GM12878 (cell line): ENCODE data around the gene ATP6V0E2. TPM values are rescaled to one million over a fixed set of nuclear protein-coding genes. Genes with fewer than 3 reads are reported as not detected.
A peak's percentile ranks its signal among the peaks of the same experiment; 100 is the strongest.

Source experiments
- ATAC-seq: fragments of 200-7000 bp; cut with Tn5 transposase; 3 replicates; pipeline ENCODE4 v1.9.1; 2020; ENCODE audit warnings: mild to moderate bottlenecking, moderate library complexity
- BruUV-seq: library from RNA; stranded (reverse); fragments of 400-500 nt; replicated peaks from 2 replicates; lab custom pipeline; 2021; lab: Mats Ljungman, UMichigan
- CTCF ChIA-PET: fragments of 300-600 bp; sonication (Branson Sonifier 250); formaldehyde crosslinking; extraction: SDS; loops from one replicate; lab custom pipeline; 2021; ENCODE audit warnings: inconsistent platforms; lab: Yijun Ruan, JAX
- POLR2A ChIA-PET: fragments of 350-600 bp; formaldehyde crosslinking; extraction: SDS; loops from one replicate; lab custom pipeline; 2021; ENCODE audit warnings: inconsistent platforms; lab: Charles Lee
- RAD21 ChIA-PET: fragments of 300-600 bp; sonication (Branson Sonifier 250); formaldehyde crosslinking; loops from one replicate; lab custom pipeline; 2023; ENCODE audit warnings: antibody characterized with exemption; ENCODE audit not compliant: unreplicated experiment; lab: Charles Lee
- SMC1A ChIA-PET: fragments of 300-600 bp; sonication (Branson Sonifier 250); formaldehyde crosslinking; loops from one replicate; lab custom pipeline; 2023; ENCODE audit not compliant: unreplicated experiment, uncharacterized antibody; lab: Charles Lee
- DNase-seq: peaks from one replicate; pipeline ENCODE4 v3.0.0-alpha.2; 2011; ENCODE audit warnings: low read depth, low spot score
- FAIRE-seq: peaks from 3 replicates; lab custom pipeline; 2011; peaks lifted over from hg19 to GRCh38; lab: Jason Lieb, UNC
- H2AFZ ChIP-seq: 2 replicates; pipeline ENCODE4 v1.6.0; 2011; ENCODE audit warnings: low read depth, low read length, control low read depth; ENCODE audit not compliant: control insufficient read depth
- H3K27ac ChIP-seq: 2 replicates; pipeline ENCODE4 v1.5.1; 2011; ENCODE audit warnings: control low read depth; ENCODE audit not compliant: control insufficient read depth, insufficient read depth
- H3K27me3 ChIP-seq, 2 experiments: replicated peaks in 1 of 2; 2 replicates each; pipeline versions ENCODE4 v1.6.0 to v1.6.1; 2011; ENCODE audit warnings: low read length in 1 of 2; ENCODE audit not compliant: control insufficient read depth in 2 of 2, insufficient read depth in 2 of 2
- H3K36me3 ChIP-seq, 2 experiments: 2 replicates each; pipeline ENCODE4 v1.5.1; 2011; ENCODE audit warnings: low read length in 1 of 2; ENCODE audit not compliant: control insufficient read depth in 2 of 2, insufficient read depth in 2 of 2
- H3K4me1 ChIP-seq: 2 replicates; pipeline ENCODE4 v1.6.1; 2011; ENCODE audit warnings: mild to moderate bottlenecking, low read length, moderate library complexity, mixed read lengths; ENCODE audit not compliant: control insufficient read depth, insufficient read depth
- H3K4me2 ChIP-seq: 2 replicates; pipeline ENCODE4 v1.6.0; 2011; ENCODE audit warnings: control low read depth; ENCODE audit not compliant: control insufficient read depth, insufficient read depth
- H3K4me3 ChIP-seq: fragments of 200-600 bp; sonication (generic); 2 replicates; pipeline ENCODE4 v1.5.1; 2016
- H3K79me2 ChIP-seq: 2 replicates; pipeline ENCODE4 v1.6.0; 2011; ENCODE audit warnings: low read length; ENCODE audit not compliant: control insufficient read depth, insufficient read depth
- H3K9ac ChIP-seq: 2 replicates; pipeline ENCODE4 v1.8.0; 2011; ENCODE audit warnings: low read length, control low read depth, mixed read lengths; ENCODE audit not compliant: control insufficient read depth, insufficient read depth
- H3K9me3 ChIP-seq: replicated peaks from 3 replicates; pipeline ENCODE4 v1.5.1; 2011; ENCODE audit warnings: mild to moderate bottlenecking, low read length; ENCODE audit not compliant: control insufficient read depth, insufficient read depth
- H4K20me1 ChIP-seq: 2 replicates; pipeline ENCODE4 v1.6.0; 2011; ENCODE audit not compliant: control insufficient read depth, insufficient read depth
- BHLHE40 ChIP-seq, 2 experiments: fragments of 450-650 bp in 1 of 2; IDR thresholded peaks; 2 replicates each; pipeline ENCODE4 v1.6.1; 2011 to 2017; ENCODE audit warnings: low read depth in 2 of 2, borderline replicate concordance in 1 of 2, improper control_type of control experiment in 1 of 2, low read length in 1 of 2, mild to moderate bottlenecking in 1 of 2
- CBX5 ChIP-seq: sonication (generic); IDR thresholded peaks from 2 replicates; pipeline ENCODE4 v1.6.1; 2016; ENCODE audit warnings: low read depth, moderate library complexity, mild to moderate bottlenecking, inconsistent platforms
- CEBPB ChIP-seq, 2 experiments: fragments of 150-350 bp in 1 of 2; IDR thresholded peaks; 2 replicates each; pipeline ENCODE4 v1.6.1; 2012 to 2014; ENCODE audit warnings: low read depth in 2 of 2, low read length in 2 of 2, borderline replicate concordance in 1 of 2, inconsistent platforms in 1 of 2
- CREM ChIP-seq: IDR thresholded peaks from 2 replicates; pipeline ENCODE4 v1.6.1; 2014; ENCODE audit warnings: antibody characterized with exemption, low read depth
- CTCF ChIP-seq, 3 experiments: IDR thresholded peaks in 2 of 3; conservative IDR thresholded peaks in 1 of 3; 2 replicates each; pipeline ENCODE4 v1.5.1; 2011; ENCODE audit warnings: low read depth in 3 of 3, low read length in 3 of 3, mild to moderate bottlenecking in 3 of 3, control low read depth in 2 of 3, moderate library complexity in 2 of 3, inconsistent platforms in 1 of 3, mixed read lengths in 1 of 3; ENCODE audit not compliant: control insufficient read depth in 2 of 3, insufficient read depth in 1 of 3; ENCODE audit errors: extremely low read depth in 1 of 3
- FOXK2 ChIP-seq: fragments of 450-650 bp; IDR thresholded peaks from 2 replicates; pipeline ENCODE4 v1.6.1; 2017; ENCODE audit warnings: mild to moderate bottlenecking, moderate library complexity
- MTA3 ChIP-seq: IDR thresholded peaks from 2 replicates; pipeline ENCODE4 v1.6.1; 2012; ENCODE audit warnings: low read length, inconsistent platforms, borderline replicate concordance
- NFYA ChIP-seq: IDR thresholded peaks from 2 replicates; pipeline ENCODE4 v1.6.1; 2011; ENCODE audit warnings: low read depth, mild to moderate bottlenecking, low read length, improper control_type of control experiment, borderline replicate concordance
- NR2C1 ChIP-seq: fragments of 450-650 bp; IDR thresholded peaks from 2 replicates; pipeline ENCODE4 v1.6.1; 2017; ENCODE audit warnings: antibody characterized with exemption, mild to moderate bottlenecking, moderate library complexity
- PAX8 ChIP-seq: fragments of 450-650 bp; IDR thresholded peaks from 2 replicates; pipeline ENCODE4 v1.6.1; 2017; ENCODE audit warnings: mild to moderate bottlenecking, moderate library complexity
- PKNOX1 ChIP-seq: fragments of 450-650 bp; IDR thresholded peaks from 2 replicates; pipeline ENCODE4 v1.6.1; 2016; ENCODE audit warnings: mild to moderate bottlenecking
- POLR2A ChIP-seq: IDR thresholded peaks from 2 replicates; pipeline ENCODE4 v1.6.1; 2011; ENCODE audit warnings: low read depth, mild to moderate bottlenecking, low read length
- SPI1 ChIP-seq: IDR thresholded peaks from 2 replicates; pipeline ENCODE4 v1.6.1; 2011; ENCODE audit warnings: low read depth, mild to moderate bottlenecking, low read length, moderate library complexity, borderline replicate concordance; ENCODE audit not compliant: insufficient read depth
- SRF ChIP-seq, 2 experiments: IDR thresholded peaks; 2 replicates each; pipeline ENCODE4 v1.6.1; 2011; ENCODE audit warnings: low read depth in 2 of 2, low read length in 2 of 2, mild to moderate bottlenecking in 1 of 2, moderate library complexity in 1 of 2
- TAF1 ChIP-seq: IDR thresholded peaks from 2 replicates; pipeline ENCODE4 v1.6.1; 2011; ENCODE audit warnings: mild to moderate bottlenecking, low read depth, low read length, borderline replicate concordance
- TCF3 ChIP-seq: IDR thresholded peaks from 2 replicates; pipeline ENCODE4 v1.6.1; 2012; ENCODE audit warnings: low read depth, mild to moderate bottlenecking, low read length, borderline replicate concordance; ENCODE audit not compliant: insufficient read depth
- whole genome bisulfite sequencing: methylation state at CpG from one replicate; pipeline ENCODE4 v1.1.6; 2016; ENCODE audit warnings: low lambda C conversion rate; ENCODE audit not compliant: insufficient replicate concordance, insufficient coverage; ENCODE audit errors: missing lambda C conversion rate; 5-methylcytosine and 5-hydroxymethylcytosine counted together
- in situ Hi-C: fragments of 300-500 bp; cut with MboI; formaldehyde crosslinking; loops from 9 replicates; pipeline ENCODE4 v1.14.3; 2018; ENCODE audit warnings: mixed read lengths
- intact Hi-C: fragments of 100-400 bp; cut with micrococcal nuclease; formaldehyde crosslinking; loops from one replicate; pipeline ENCODE4 v1.14.2; 2022; ENCODE audit not compliant: unreplicated experiment
- polyA plus RNA-seq, 11 experiments: library from polyadenylated mRNA; depleted of rRNA in 4 of 11; unstranded in 6 of 11; stranded (reverse) in 5 of 11; fragments of >200 nt; fragmentation: Nextera tagmentation in 4 of 11; fragmentation: Illumina TruSeq in 1 of 11; extraction: Ambion mirVana in 4 of 11; extraction: Trizol in 1 of 11; gene quantifications; 1 replicate in 1 of 11; 2 replicates in 10 of 11; pipeline versions ENCODE4 v1.2.1 to v1.2.3, GENCODE V29; 2011 to 2016; ENCODE audit warnings: inconsistent platforms in 2 of 11, missing spikeins in 2 of 11, low read depth in 1 of 11
- total RNA-seq, 4 experiments: library from RNA; depleted of rRNA in 3 of 4; stranded (reverse); fragments of >200 nt in 3 of 4; fragmentation: Illumina TruSeq in 1 of 4; extraction: Trizol in 1 of 4; gene quantifications; 2 replicates each; pipeline versions ENCODE4 v1.2.1 to v1.2.3, GENCODE V29; 2013 to 2021

The ATP6V0E2 gene
- total and polyA plus RNA-seq, 10 of the 15 experiments (the other 5 are each of a cell fraction or from before 2014, with no cell fraction given): 1.5 to 54.7 (median 27.6) TPM

GRCh38 chr7:149873970-149874643 is 338 bp downstream of the ATP6V0E2 start:
- ChIA-PET POLR2A (no interaction called here), RAD21 (no interaction called here)
- H3K36me3 ChIP-seq: no peaks in the 10 kb centered on the region; a peak in 1 of 4 replicates
- TF ChIP-seq SRF (IDR thresholded peaks at IDR 0.05; ENCODE audit: low read depth in 2 of 2, low read length in 2 of 2): no peak
- no peak for TF ChIP-seq CBX5
- TF ChIP-seq PAX8: no peak
- TF ChIP-seq BHLHE40 (IDR thresholded peaks at IDR 0.05; ENCODE audit: borderline replicate concordance in 1 of 2, low read depth in 2 of 2, low read length in 1 of 2): peak in 1 of 2 experiments; percentile 46; a peak in 2 of 4 replicates
- TF ChIP-seq MTA3: no peak
- no peak for TF ChIP-seq CREM
- peak; percentile 63; the same call in 1 of the 2 replicates for TF ChIP-seq TCF3
- TF ChIP-seq CTCF (IDR thresholded peaks at IDR 0.05 in 2 of 3, conservative IDR thresholded peaks at IDR 0.05 in 1 of 3; ENCODE audit: control insufficient read depth in 2 of 3, extremely low read depth in 1 of 3, insufficient read depth in 1 of 3, low read depth in 3 of 3, low read length in 3 of 3): no peak
- peak; percentile 71 for TF ChIP-seq POLR2A
- no peak for TF ChIP-seq SPI1
- TF ChIP-seq FOXK2: no peak
- TF ChIP-seq PKNOX1: no peak
- no peak for TF ChIP-seq NR2C1
- no peak for TF ChIP-seq CEBPB (IDR thresholded peaks at IDR 0.05; ENCODE audit: borderline replicate concordance in 1 of 2, low read depth in 2 of 2, low read length in 2 of 2)
- no peak for TF ChIP-seq NFYA
- TF ChIP-seq TAF1: 0 out of 2 replicates have a peak, but pooled peaks have one; percentile 9
- TF ChIP-seq, all 136 proteins: peak for 4
- intact Hi-C loops: no loop called here
- Histone ChIP-seq H3K4me3 (peak overlapping the region; percentile 76), H3K27me3 (no peaks in the 10 kb centered on the region), H3K79me2 (peaks cover 7% of the 10 kb centered on the region), H3K4me1 (peaks cover 44% of the 10 kb centered on the region), H4K20me1 (no peaks in the 10 kb centered on the region), H2AFZ (peak overlapping the region; percentile 96), H3K9me3 (no peaks in the 10 kb centered on the region), H3K4me2 (peak overlapping the region; percentile 91), H3K27ac (peak overlapping the region; percentile 29), H3K9ac (peak overlapping the region; percentile 71)
- in situ Hi-C loops: no loop called here
- 5% methylated on average over 35 of the region's 46 CpGs for WGBS
- ATAC-seq (peak; percentile 47), FAIRE-seq (no peak), DNase-seq (no peak)
- no TSS peak for BruUV-seq
- ChIA-PET SMC1A (no interaction called here), CTCF (interaction anchor here (0.9 kb wide), 1 partner anchor 9 kb away, joined by 3 read pairs; no protein-coding TSS in a partner anchor)
